Mucosa of descending colon (tissue), 3 donors: ENCODE measurements around the gene HIRA. TPM values are rescaled to one million over a fixed set of nuclear protein-coding genes. Genes with fewer than 3 reads are reported as not detected.

Source experiments
- ATAC-seq: fragments of 200-7000 bp; cut with Tn5 transposase; one replicate; pipeline ENCODE4 v1.9.1; 2020; ENCODE audit warnings: mild to moderate bottlenecking, moderate library complexity
- DNase-seq, 3 donors: peaks; one replicate each; pipeline ENCODE4 v3.0.0-alpha.2; 2020
- H3K36me3 ChIP-seq: fragments of 200-600 bp; one replicate; pipeline ENCODE4 v1.8.0; 2021; ENCODE audit warnings: low read depth, mild to moderate bottlenecking
- H3K4me1 ChIP-seq: fragments of 200-600 bp; one replicate; pipeline ENCODE4 v1.8.0; 2021; ENCODE audit warnings: low read depth, mild to moderate bottlenecking
- H3K4me3 ChIP-seq: fragments of 200-600 bp; one replicate; pipeline ENCODE4 v1.8.0; 2021; ENCODE audit warnings: mild to moderate bottlenecking
- H3K9me3 ChIP-seq: fragments of 200-600 bp; one replicate; pipeline ENCODE4 v1.8.0; 2021; ENCODE audit warnings: mild to moderate bottlenecking
- CTCF ChIP-seq: fragments of 200-600 bp; IDR thresholded peaks from one replicate; pipeline ENCODE4 v1.8.0; 2022; ENCODE audit warnings: antibody characterized with exemption, mild to moderate bottlenecking
- intact Hi-C, 2 donors: fragments of 100-400 bp; cut with DNase I in 1 of 2; cut with micrococcal nuclease in 1 of 2; formaldehyde crosslinking; loops; one replicate each; pipeline versions ENCODE4 v1.11.0 to v1.11.1; 2022; cut with DNase I, micrococcal nuclease
- total RNA-seq, 3 donors: library from RNA; stranded (reverse); fragmentation: NEBNext Ultra II Directional in 2 of 3; extraction: Animal tissue kit (Norgen Biotek cat#: 25700) in 2 of 3; gene quantifications; one replicate each; pipeline versions ENCODE4 v1.2.1 to v1.2.4, GENCODE V29; 2021 to 2023
- donor health status: DM: no; HTN: no; CAD: no; lungs with moderate emphysema.
- donor health status: DM: no; HTN: no; CAD: no.
- donor health status: DM: no; HTN: yes; CAD: no.

Gene HIRA
- total RNA-seq, 3 donors from 2014 or later = 24.0 to 35.0 (median 27.4) TPM

- Histone ChIP-seq H3K36me3 (peaks cover 16% of the 10 kb centered on the region), H3K9me3 (no peaks in the 10 kb centered on the region), H3K4me1 (peaks cover 2% of the 10 kb centered on the region), H3K4me3 (no peak overlapping the region)
- ATAC-seq (no peak), DNase-seq (no peak)
- no peak for TF ChIP-seq CTCF
- intact Hi-C loops = no loop called here
Observed at GRCh38 chr22:19472233-19472632, 40.7 kb upstream of the HIRA start.

- no peak for ATAC-seq
- no peaks in the 10 kb centered on the region for H3K9me3 ChIP-seq
- TF ChIP-seq CTCF = no peak
- no peak overlapping the region for H3K4me3 ChIP-seq
- intact Hi-C loops = no loop called here
- peaks cover 20% of the 10 kb centered on the region for H3K36me3 ChIP-seq
- H3K4me1 ChIP-seq = no peaks in the 10 kb centered on the region
- DNase-seq = no peak
Observed at GRCh38 chr22:19471572-19471971, 40.0 kb upstream of the HIRA start.

- DNase-seq = no peak
- Histone ChIP-seq H3K9me3 (no peaks in the 10 kb centered on the region), H3K4me1 (no peaks in the 10 kb centered on the region), H3K4me3 (no peak overlapping the region), H3K36me3 (peaks cover 29% of the 10 kb centered on the region)
- intact Hi-C loops = no loop called here
- TF ChIP-seq CTCF = no peak
- ATAC-seq = no peak
Observed at GRCh38 chr22:19470010-19470409, 38.5 kb upstream of the HIRA start.

- Histone ChIP-seq H3K4me1 (no peaks in the 10 kb centered on the region), H3K9me3 (no peaks in the 10 kb centered on the region), H3K36me3 (peaks cover 29% of the 10 kb centered on the region), H3K4me3 (no peak overlapping the region)
- ATAC-seq (no peak), DNase-seq (no peak)
- intact Hi-C loops = no loop called here
- TF ChIP-seq CTCF = no peak
Observed at GRCh38 chr22:19469421-19469820, 37.9 kb upstream of the HIRA start.

GRCh38 chr22:19467912-19468311, 36.4 kb upstream of the HIRA start:
- intact Hi-C loops = no loop called here

More at GRCh38 chr22:19467912-19468311, 36.4 kb upstream of the HIRA start:
- peaks cover 29% of the 10 kb centered on the region for H3K36me3 ChIP-seq
- no peaks in the 10 kb centered on the region for H3K4me1 ChIP-seq
- no peaks in the 10 kb centered on the region for H3K9me3 ChIP-seq
- H3K4me3 ChIP-seq = no peak overlapping the region
- DNase-seq (no peak), ATAC-seq (no peak)
- no peak for TF ChIP-seq CTCF
